Fibroblast of villous mesenchyme (primary cell): ENCODE data around the gene MTCH1. TPM values are rescaled to one million over a fixed set of nuclear protein-coding genes. Genes with fewer than 3 reads are reported as not detected.

Experiments
- DNase-seq: peaks from one replicate; pipeline ENCODE4 v3.0.0-alpha.2; 2010; ENCODE audit warnings: low read depth
- H3K4me3 ChIP-seq: 2 replicates; pipeline ENCODE4 v1.5.1; 2011; ENCODE audit warnings: low read depth, mild to moderate bottlenecking, low read length
- CTCF ChIP-seq: IDR thresholded peaks from 2 replicates; pipeline ENCODE4 v1.5.1; 2012; ENCODE audit warnings: low read depth, mild to moderate bottlenecking, low read length; ENCODE audit not compliant: insufficient read depth
- total RNA-seq: library from RNA; depleted of rRNA; stranded (reverse); fragments of >200 nt; gene quantifications from 2 replicates; pipeline ENCODE4 v1.2.3, GENCODE V29; 2012

MTCH1 gene
- total RNA-seq, 1 donor, result 228 TPM

GRCh38 chr6:36979347-36979742 is 6.7 kb downstream of the MTCH1 start:
- no peak overlapping the region for H3K4me3 ChIP-seq
- peak; percentile 73 for TF ChIP-seq CTCF
- DNase-seq, result peak; percentile 62

DNA sequence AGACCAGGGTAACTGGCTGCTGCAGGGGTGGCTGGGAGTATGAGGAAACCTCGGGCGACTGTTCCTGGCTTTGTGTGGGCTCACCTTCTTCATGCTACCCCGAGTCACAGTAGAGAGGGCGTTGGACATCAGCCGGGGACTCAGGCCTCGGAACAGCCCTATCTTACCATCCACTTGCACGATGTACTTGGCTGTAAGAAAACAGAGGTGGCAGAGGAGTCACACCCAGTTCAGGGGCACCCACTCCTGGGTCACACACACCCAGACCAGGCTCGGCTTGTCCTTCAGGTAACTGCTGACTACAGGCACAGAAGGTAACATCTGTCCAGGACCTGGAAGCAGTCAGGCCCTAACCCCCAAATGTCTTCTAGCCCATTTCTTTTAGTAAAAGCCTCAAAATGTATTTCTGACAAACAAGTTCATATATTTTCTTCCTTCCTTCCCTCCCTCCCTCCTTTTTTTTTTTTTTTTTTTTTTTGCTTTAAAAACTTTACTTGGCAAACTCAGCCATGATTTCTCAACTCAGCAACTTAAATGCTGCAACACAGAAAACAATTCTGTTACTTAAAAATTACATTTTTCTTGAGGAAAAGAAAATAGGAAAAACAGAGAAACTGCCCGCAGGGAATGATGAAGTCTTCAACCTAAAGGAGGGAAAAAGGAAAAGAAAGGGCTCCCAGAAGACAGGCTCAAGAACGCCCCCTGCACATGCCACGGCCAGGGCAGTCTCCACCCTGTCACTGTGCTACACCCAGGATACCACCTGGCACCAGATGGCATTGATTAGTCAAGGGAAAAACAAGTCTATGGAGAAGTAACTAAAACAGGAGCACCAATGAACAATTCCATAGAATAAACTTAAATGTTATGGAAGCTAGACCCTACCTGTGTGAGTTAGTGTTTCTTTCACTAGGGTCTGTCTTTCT is 7.3 kb downstream of the MTCH1 start:
- no peak for DNase-seq
- TF ChIP-seq CTCF, result no peak

DNA sequence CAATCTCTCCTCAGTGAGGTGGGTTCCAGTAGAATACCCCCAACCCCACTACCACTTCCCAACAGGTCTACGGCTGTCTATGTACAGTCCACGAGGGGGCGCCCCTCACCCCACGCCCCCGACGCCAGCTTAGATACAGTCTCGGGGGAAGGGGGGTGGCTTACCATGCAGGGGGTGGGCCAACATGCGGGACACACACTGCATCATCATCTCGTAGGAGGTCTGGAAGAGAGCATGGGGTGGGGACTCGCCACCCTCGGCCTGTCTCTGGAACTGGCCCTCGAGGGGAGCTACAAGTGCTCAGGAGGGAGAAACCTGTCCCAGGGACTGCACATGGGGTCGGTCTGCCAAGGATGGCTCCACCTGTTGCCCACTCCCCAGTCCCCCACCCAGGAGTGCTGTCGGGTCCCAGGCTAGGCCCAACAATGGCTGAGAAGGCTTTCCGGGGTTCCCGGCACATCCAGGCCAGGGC is 8.5 kb downstream of the MTCH1 start:
- DNase-seq, result no peak
- TF ChIP-seq CTCF, result peak; percentile 37
- no peak overlapping the region for H3K4me3 ChIP-seq

More for the DNA sequence above, 7.3 kb downstream of the MTCH1 start:
- no peak overlapping the region for H3K4me3 ChIP-seq

DNA sequence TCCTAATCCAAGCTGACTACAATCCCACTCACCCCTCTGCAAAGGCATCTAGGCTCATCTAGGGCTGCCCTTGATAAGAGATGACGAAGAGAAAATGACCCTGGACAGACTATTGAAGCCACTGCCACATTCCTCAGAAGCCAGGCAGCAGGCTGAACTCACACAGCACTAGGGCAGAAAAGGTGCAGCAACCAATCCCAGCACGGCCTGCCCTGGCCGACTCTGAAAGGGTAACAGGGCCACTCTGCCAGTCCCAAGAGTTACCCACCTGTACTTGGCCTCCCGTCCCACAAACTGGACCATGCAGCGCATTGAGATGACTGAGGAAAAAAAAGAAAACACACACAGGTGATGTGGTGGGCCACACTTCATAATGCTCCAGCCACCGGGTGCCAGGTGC is 9.1 kb downstream of the MTCH1 start:
- no peak overlapping the region for H3K4me3 ChIP-seq
- TF ChIP-seq CTCF, result no peak
- no peak for DNase-seq

DNA sequence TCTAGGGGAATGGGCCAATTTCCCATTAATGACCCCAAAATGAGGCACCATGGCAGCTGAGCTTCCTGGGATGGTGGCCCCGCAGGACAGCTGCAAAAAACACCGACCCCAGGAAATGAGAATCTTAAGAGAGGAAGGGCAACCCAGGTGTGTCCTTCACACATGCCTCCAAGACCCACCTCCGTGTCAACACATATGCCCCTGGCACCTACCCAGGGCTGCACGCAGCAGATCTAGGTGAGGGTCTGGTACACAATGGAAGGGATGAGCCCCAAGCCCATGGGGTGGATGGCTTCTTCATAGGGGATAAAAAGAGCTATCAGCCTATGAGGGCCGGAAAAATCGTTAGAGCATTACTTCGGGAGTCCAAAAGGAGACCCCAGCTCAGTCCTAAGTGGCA is 9.5 kb downstream of the MTCH1 start:
- H3K4me3 ChIP-seq, result no peak overlapping the region
- no peak for TF ChIP-seq CTCF
- DNase-seq, result no peak

DNA sequence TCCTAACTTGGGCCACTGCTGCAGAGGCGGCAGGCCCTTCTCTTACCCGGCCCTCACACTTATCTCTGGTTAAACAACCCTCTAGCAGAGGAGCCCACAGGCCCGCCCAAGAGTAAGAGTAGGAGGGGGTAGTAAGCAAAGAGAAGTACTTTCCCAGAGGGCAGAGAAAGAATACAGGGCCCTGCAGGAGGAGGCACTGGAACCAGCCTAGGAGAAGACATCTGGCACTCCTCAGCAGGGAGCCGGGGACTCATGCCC is 10.1 kb downstream of the MTCH1 start:
- TF ChIP-seq CTCF, result no peak

More for the DNA sequence above, 10.1 kb downstream of the MTCH1 start:
- no peak overlapping the region for H3K4me3 ChIP-seq
- no peak for DNase-seq
